OCI-LY3 (cell line): ENCODE measurements around the gene DPY19L2.
"Not testable (repeated sequence)": the region's sequence is repeated elsewhere in the genome, so short reads cannot be mapped to it uniquely, and the experiment has no call there.

Source experiments
- H2AFZ ChIP-seq: fragments of 200-600, 300-600 bp; shearing (Covaris generic); 2 replicates; pipeline ENCODE4 v1.6.0; 2014; ENCODE audit warnings: antibody characterized with exemption, low read depth, low read length
- H3K27ac ChIP-seq: fragments of 200-600, 300-600 bp; sonication (generic); 2 replicates; pipeline ENCODE4 v1.5.1; 2014; ENCODE audit warnings: mild to moderate bottlenecking, low read length, moderate library complexity, mixed read lengths
- H3K27me3 ChIP-seq: fragments of 200-600, 300-600 bp; sonication (generic); 2 replicates; pipeline ENCODE4 v1.6.1; 2014; ENCODE audit warnings: low read depth, low read length, mixed read lengths
- H3K36me3 ChIP-seq: fragments of 200-600, 300-600 bp; sonication (generic); replicated peaks from 2 replicates; pipeline ENCODE3; 2014; ENCODE audit warnings: low read depth, low read length, mixed read lengths
- H3K4me1 ChIP-seq: fragments of 300-600, 200-600 bp; sonication (generic); 2 replicates; pipeline ENCODE4 v1.6.1; 2014; ENCODE audit warnings: low read length, mixed read lengths
- H3K4me2 ChIP-seq: fragments of 200-600, 300-600 bp; sonication (generic); 2 replicates; pipeline ENCODE4 v1.6.1; 2014; ENCODE audit warnings: low read length, mixed read lengths
- H3K4me3 ChIP-seq: fragments of 300-600, 200-600 bp; sonication (generic); 2 replicates; pipeline ENCODE4 v1.5.1; 2014; ENCODE audit warnings: antibody characterized with exemption, mild to moderate bottlenecking, low read length, moderate library complexity
- H3K79me2 ChIP-seq: fragments of 300-600, 200-600 bp; shearing (Covaris generic); 2 replicates; pipeline ENCODE4 v1.6.1; 2014; ENCODE audit warnings: mild to moderate bottlenecking, low read length, mixed read lengths
- H3K9ac ChIP-seq: fragments of 300-600, 200-600 bp; shearing (Covaris generic); 2 replicates; pipeline ENCODE4 v1.6.0; 2014; ENCODE audit warnings: mild to moderate bottlenecking, low read length, moderate library complexity
- H3K9me3 ChIP-seq: fragments of 200-600, 300-600 bp; shearing (Covaris generic); 2 replicates; pipeline ENCODE4 v1.6.1; 2014; ENCODE audit warnings: low read length, mixed read lengths; ENCODE audit not compliant: insufficient read depth
- H4K20me1 ChIP-seq: fragments of 200-600, 300-600 bp; sonication (generic); 2 replicates; pipeline ENCODE4 v1.6.1; 2016; ENCODE audit warnings: low read length, mixed read lengths; ENCODE audit not compliant: insufficient read depth
- EZH2phosphoT487 ChIP-seq: fragments of 200-600 bp; shearing (Covaris generic); IDR thresholded peaks from 2 replicates; pipeline ENCODE4 v1.6.1; 2018; ENCODE audit warnings: antibody characterized with exemption, mixed run types, low read depth
- TF ChIP-seq, protein P1 (sequence below): fragments of 200-600, 300-600 bp; sonication (generic); IDR thresholded peaks from 2 replicates; pipeline ENCODE4 v1.5.1; 2014; ENCODE audit warnings: antibody characterized with exemption, low read length, low read depth

Gene DPY19L2

DNA sequence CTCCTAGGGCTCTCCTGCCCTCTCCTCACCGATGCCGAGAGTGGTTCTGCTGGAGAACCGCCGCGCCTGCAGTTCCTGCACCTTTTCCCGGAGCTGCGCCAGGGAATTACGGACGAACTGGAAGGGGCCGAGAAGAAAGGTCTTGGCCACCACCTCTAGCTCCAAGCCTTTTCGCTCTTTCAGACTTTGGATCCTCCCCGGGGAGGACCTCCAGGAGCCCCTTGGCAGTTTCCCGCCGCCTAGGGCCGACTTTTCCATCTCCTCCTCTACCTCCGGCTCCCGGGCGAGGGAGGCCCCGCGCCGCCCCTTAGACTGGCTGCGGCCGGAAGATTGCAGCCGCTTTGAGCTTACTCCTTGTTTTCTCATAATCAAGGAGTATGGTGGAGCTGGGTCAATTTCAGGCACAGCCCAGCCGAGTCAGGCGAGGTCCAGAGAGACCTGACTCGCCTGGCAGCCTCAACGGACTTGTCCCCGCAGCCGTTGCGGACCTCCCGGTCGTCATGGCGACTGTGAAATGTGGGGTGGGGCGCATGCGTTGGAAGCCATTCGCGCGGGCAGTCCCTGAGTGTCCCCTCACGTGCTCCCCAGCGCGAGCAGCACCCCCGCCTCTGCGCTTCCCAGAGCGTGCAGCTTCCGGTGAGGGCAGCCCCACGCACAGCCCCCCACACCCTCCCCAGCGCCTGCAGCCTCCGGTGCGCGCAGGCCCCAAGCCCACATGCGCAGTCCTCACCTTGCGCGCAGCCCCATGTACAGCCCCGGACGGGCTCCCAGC is at the start of gene DPY19L2:
DPY19L2 (minus strand) TSS at position 466 of the 772 bp plus-strand sequence; CDS start at position 366, 100 bp downstream.
- Histone ChIP-seq H3K79me2 (no peaks in the 10 kb centered on the region), H3K27me3 (no peaks in the 10 kb centered on the region), H3K9me3 (no peaks in the 10 kb centered on the region), H4K20me1 (no peaks in the 10 kb centered on the region), H3K4me2 (no peak within 1 kb of the TSS), H3K9ac (no peak within 1 kb of the TSS), H3K4me3 (no peak within 1 kb of the TSS), H2AFZ (no peak within 1 kb of the TSS), H3K36me3 (no peaks in the 10 kb centered on the region), H3K27ac (no peak within 1 kb of the TSS), H3K4me1 (no peaks in the 10 kb centered on the region)
- TF ChIP-seq, protein P1, sequence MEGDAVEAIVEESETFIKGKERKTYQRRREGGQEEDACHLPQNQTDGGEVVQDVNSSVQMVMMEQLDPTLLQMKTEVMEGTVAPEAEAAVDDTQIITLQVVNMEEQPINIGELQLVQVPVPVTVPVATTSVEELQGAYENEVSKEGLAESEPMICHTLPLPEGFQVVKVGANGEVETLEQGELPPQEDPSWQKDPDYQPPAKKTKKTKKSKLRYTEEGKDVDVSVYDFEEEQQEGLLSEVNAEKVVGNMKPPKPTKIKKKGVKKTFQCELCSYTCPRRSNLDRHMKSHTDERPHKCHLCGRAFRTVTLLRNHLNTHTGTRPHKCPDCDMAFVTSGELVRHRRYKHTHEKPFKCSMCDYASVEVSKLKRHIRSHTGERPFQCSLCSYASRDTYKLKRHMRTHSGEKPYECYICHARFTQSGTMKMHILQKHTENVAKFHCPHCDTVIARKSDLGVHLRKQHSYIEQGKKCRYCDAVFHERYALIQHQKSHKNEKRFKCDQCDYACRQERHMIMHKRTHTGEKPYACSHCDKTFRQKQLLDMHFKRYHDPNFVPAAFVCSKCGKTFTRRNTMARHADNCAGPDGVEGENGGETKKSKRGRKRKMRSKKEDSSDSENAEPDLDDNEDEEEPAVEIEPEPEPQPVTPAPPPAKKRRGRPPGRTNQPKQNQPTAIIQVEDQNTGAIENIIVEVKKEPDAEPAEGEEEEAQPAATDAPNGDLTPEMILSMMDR = no peak
- no peak for TF ChIP-seq EZH2phosphoT487

GRCh38 chr12:63716891-63717290 is 48.6 kb upstream of the DPY19L2 start:
- H3K27ac ChIP-seq, H3K9ac ChIP-seq, H3K27me3 ChIP-seq, H3K4me2 ChIP-seq, H3K36me3 ChIP-seq, H2AFZ ChIP-seq, H3K9me3 ChIP-seq, H3K79me2 ChIP-seq, H3K4me3 ChIP-seq, H3K4me1 ChIP-seq, H4K20me1 ChIP-seq: not testable (repeated sequence)

DNA sequence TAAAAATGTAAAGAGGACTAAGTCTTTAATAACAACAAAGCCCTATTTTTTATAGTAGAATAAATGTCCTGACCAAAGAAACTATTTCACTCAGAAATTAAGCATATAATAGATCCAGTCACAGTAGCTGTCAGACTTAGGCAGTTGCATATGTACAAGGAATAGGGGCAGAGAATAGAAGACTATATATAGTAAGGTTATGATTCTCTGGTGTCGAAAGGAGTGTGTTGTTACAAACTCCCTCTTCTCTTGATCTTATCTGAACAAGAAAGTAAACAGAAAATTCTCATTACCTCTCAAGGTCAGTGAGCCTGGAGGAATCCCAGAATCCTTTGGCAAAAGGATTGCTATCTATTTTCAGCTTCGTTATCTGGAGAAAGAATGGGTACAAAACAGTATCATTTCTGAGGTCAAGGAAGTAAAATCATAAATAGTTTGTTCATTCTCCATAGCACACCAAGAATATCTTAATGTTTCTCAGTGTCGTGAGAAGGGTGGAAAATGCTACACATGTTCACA is 46.9 kb upstream of the DPY19L2 start:
- H4K20me1 ChIP-seq, H3K27ac ChIP-seq, H3K9ac ChIP-seq, H3K4me1 ChIP-seq, H3K27me3 ChIP-seq, H3K4me2 ChIP-seq, H3K4me3 ChIP-seq, H2AFZ ChIP-seq, H3K9me3 ChIP-seq, H3K36me3 ChIP-seq, H3K79me2 ChIP-seq: not testable (repeated sequence)

- not testable (repeated sequence) for H3K79me2 ChIP-seq, H3K27me3 ChIP-seq, H3K9ac ChIP-seq, H3K9me3 ChIP-seq, H3K4me2 ChIP-seq, H2AFZ ChIP-seq, H4K20me1 ChIP-seq, H3K4me1 ChIP-seq, H3K4me3 ChIP-seq, H3K36me3 ChIP-seq, H3K27ac ChIP-seq
Observed at GRCh38 chr12:63714409-63714808, 46.1 kb upstream of the DPY19L2 start.

DNA sequence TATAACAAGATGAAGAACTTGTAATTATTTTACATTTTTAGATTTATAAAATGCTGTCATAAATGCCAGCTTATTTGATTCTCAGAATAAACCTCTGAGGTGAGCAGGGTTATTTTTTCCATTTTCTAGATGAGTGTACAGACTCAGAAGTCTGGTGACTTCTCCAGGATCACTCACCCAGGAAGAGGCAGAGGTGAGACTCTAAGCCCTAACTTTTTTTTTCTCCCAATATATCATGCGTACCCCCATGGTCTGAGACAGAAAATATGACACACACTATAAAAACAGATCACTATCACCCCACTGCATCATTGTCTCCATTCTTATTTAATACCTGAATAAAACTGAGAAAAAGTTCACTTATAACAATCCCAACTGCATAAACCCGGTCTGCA is 45.4 kb upstream of the DPY19L2 start:
- H3K27me3 ChIP-seq, H3K36me3 ChIP-seq, H3K79me2 ChIP-seq, H3K9ac ChIP-seq, H3K4me2 ChIP-seq, H3K4me3 ChIP-seq, H3K9me3 ChIP-seq, H4K20me1 ChIP-seq, H3K4me1 ChIP-seq, H2AFZ ChIP-seq, H3K27ac ChIP-seq: not testable (repeated sequence)

GRCh38 chr12:63712979-63713680 is 44.8 kb upstream of the DPY19L2 start:
- not testable (repeated sequence) for H3K27ac ChIP-seq, H3K4me3 ChIP-seq, H3K27me3 ChIP-seq, H3K9me3 ChIP-seq, H3K4me1 ChIP-seq, H2AFZ ChIP-seq, H4K20me1 ChIP-seq, H3K9ac ChIP-seq, H3K79me2 ChIP-seq, H3K36me3 ChIP-seq
- 0 out of 2 replicates have a peak overlapping the region, but pooled peaks have one; percentile 7 for H3K4me2 ChIP-seq

DNA sequence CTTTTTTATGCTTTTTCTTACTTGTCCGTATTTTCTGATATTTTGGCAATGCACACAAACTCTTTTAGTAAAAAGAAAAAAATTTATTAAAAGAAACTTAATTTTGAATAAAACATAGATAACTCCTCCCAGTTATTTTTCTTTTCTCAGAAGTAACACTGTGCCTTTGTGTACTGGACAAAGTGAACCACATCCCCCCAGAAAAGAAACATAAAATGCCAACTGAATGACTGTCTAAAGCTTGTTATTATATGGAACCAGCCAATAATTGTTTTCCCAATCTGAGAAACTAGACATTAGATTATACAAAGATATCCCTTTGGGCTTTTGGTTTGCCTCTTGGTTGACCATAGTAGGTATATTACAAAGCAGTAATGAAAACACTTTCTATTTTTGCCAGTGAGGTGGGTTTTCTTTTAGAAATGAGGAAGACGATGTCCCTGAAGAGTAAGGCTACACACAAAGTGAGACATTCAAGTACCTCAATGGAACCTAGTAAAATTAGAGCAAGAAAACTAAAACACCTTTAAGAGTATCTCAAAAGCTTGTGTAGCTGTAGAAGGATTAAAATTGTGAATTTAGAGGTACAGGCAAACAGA is 44.2 kb upstream of the DPY19L2 start:
- not testable (repeated sequence) for H3K27ac ChIP-seq, H3K4me1 ChIP-seq, H3K4me3 ChIP-seq, H4K20me1 ChIP-seq, H3K9ac ChIP-seq, H2AFZ ChIP-seq, H3K27me3 ChIP-seq, H3K36me3 ChIP-seq, H3K79me2 ChIP-seq, H3K9me3 ChIP-seq
- 0 out of 2 replicates have a peak overlapping the region, but pooled peaks have one; percentile 7 for H3K4me2 ChIP-seq

DNA sequence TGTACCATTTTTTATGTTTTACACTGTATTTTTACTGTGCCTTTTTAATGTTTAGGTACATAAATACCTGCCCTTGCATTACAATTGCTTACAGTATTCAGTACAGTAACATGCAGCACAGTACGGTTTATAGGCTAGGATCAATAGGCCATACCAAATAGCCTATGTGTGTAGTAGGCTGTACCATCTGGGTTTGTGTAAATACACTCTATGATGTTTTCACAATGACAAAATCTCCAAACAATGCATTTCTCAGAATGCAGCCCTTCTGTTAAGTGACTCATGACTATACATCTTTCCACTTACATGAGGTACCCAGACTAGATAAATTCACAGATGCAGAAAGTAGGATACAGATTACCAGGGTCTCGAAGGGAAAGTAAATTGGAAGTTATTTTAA is 43.0 kb upstream of the DPY19L2 start:
- not testable (repeated sequence) for H3K4me3 ChIP-seq, H4K20me1 ChIP-seq, H3K4me2 ChIP-seq, H3K36me3 ChIP-seq, H3K9ac ChIP-seq, H3K9me3 ChIP-seq, H3K4me1 ChIP-seq, H2AFZ ChIP-seq, H3K27me3 ChIP-seq, H3K79me2 ChIP-seq, H3K27ac ChIP-seq
